GM19467 (cell line): Measurements from ENCODE around the gene RAB33A.

Source experiments
- ATAC-seq: cut with Tn5 transposase; IDR thresholded peaks from one replicate; pipeline ENCODE4 v1.9.1; 2021; ENCODE audit warnings: mild to moderate bottlenecking, moderate library complexity; ENCODE audit not compliant: unreplicated experiment

The RAB33A gene

DNA sequence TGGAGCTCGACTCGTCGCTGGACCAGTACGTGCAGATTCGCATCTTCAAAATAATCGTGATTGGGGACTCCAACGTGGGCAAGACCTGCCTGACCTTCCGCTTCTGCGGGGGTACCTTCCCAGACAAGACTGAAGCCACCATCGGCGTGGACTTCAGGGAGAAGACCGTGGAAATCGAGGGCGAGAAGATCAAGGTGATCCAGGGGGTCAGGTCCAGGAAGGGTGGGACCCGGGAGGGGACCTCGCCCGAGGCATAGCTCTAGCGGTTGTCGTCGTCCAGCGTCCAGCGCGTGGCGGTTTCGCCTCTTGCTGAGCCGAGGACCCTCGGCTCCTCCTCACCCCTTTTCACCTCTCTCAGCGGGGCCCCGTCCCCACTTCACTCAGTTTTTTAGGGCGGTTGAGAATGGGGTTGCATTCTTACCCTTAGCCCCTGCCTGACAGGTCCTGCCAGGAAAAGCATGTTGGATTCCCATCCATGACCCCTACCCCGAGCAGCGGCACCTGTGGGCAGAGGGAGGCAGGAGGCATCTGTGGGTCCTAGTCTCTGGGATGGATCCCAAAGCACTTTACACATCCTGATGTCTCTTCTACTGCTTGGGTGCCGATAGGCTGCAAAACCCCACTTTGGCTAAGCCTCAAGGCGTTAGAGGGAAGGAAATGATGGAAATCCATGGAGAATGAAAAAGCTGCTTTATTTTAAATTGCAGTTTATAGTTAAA is 524 bp downstream of the RAB33A start:
- no peak for ATAC-seq

DNA sequence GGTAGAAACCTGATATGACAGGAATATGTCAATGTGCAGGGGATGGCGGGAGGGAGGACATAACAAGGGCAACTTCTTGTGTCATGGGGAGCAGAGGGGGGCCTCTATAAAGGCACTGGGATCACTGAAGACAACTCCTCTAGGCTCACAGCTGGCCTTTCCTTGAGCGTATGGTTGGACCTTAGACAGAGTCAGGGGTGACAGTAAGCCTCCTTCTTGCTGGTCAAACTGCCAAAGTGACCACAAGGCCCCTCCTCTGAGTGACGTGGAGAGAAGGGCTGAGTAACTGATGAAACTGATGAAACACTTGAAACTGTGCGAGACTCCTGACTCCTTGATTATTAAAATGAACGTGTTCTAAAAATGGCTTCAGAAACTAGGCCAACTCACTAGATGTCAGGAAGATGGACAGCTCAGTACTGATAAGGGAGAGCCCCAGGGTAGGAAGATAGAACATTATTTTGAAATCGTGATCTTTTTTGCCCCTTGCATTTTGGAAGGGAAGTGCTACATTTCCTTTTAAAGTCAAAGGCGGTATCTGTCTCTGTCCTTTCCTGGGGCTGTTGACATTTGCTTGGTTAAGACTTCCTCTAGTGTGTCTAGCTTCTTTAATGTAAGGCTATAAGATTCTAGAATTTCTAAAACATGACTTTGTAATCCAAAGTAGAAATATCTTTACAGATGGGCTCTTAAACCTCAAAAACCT is 1.6 kb downstream of the RAB33A start:
- peak; percentile 37 for ATAC-seq

DNA sequence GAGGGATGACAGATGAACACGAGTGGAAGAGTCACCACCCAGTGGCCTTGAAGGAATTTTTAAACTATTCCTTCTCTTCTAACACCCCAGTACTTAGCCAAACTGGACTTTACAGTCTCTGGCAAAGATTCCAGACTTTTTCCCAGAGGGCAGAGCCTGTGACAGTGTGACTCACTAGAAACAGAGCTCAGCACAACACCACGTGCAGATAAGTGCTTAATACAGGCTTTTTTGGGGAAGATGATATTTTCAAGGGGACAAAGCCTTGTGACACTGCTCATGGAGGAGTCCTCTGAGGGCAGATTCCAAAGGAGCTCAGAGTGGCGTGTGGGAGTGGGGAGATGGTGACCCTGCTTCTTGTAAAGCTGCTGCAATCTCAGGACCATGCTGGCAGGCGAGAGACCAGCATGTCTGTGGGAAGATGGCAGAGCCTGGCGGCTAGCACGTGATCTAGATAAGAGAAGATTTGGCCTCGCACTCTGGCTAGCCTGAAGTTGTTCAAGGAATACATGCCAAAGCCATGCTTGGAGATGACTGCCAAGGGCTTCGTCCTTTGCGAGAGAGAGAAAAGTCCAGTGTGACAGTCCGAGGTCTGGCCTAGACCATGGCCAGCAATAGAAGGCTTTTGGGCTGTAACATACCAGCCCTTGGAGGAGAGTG is 2.4 kb downstream of the RAB33A start:
- ATAC-seq, result no peak

DNA sequence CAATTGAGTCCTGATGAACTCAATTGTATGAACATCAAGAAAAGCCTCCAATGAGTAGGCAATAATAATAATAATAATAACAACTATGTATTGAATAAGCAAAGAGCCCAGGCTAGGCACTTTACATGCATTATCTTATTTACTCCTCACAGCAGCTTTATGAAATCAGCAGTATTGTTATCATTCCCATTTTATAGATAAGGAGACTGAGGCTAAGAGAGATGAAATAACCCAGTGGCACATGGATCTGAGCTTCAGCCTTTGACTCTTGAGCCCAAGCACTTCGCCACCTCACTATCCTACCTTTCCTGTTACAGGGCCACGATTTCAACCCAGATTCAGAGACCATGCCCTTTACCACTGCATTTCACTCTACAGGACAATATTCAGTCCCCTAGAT is 3.2 kb downstream of the RAB33A start:
- no peak for ATAC-seq

DNA sequence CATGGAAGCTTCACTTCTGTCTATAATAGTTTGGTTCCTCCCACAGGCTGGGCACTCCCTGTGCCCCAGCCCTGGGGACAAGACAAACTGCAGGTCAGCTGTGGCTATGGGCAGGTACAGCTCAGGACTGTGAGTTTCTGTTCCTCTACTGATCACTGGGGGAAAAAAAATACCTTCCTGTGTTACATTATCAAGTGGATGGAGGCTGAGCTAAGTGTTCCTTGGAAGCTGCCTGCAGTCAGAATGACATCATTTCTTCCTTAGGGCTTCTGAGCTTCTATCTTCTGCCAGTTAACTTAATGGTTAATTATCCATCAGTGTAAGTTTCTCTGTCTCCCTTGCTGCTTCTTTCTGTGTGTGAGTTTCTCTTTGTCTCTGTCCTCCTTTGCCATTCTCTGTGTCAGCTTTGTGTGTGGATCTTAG is 4.6 kb downstream of the RAB33A start:
- ATAC-seq, result peak; percentile 74

DNA sequence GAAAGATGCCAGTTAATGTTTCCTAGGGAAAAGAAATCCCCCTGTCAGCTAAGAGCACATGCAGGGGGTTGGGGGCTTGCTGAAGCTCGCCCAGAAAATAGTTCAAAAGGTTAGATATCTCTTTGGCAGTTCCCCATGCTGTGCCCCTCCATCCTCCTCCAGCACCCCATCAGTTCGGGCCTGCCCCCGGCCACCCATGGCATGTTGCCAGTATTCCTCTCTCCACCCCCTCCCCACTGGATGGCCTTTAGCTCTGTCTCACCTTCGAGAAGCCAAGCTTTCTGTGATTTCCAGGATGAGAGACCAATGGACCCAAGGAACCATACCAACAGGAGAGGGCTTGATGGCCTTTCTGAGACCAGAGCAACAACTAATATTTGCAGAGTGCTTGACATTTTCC is 5.2 kb downstream of the RAB33A start:
- no peak for ATAC-seq

DNA sequence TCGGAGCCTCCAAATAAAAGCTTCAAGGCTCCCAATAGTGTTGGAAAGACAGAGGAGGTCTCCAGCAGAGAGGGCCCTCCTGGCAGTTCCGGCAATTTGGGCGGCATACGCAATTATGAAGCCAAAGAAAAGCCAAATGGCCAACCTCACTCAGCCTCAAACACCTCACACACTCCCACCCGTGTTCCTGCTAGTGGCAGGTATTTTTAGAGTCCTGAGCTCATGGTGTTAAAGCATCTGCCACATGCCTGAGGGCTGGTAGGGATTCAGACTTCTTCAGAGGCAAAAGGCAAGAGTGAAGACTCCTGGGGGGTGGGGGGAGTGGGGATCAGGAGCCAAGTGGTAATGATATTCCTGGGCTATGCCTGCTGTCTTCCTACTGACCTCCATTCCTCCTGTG is 7.4 kb downstream of the RAB33A start:
- ATAC-seq, result no peak

DNA sequence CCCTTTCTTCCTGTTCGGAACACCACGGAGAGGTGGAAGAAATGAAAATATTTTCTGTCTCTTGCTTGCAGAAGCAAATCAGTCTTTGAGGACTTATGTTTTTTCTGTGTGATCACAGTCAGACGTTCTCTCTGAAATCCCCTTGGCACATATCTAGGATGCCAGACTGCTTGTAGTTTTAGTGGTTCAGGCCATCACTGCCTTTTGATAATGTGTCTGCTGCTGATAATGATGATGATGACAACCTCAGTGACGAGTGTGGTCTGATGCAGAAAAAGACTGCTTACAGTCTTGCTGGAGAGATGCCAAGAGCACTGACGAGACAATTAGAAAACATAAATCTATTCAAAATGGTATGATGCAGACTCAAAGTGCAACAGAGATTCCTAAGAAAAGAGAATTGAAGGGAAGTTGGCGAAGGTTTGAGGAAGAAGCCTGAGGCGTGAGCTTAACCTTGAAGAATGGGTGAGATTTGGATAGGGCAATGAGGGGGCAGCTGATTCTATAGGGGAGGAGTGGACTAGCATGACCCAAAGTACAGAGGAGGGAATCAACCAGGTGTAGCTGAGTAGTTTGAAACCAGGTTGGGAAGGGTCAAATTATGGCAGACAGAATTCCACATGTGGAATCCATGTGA is 7.9 kb downstream of the RAB33A start:
- no peak for ATAC-seq

DNA sequence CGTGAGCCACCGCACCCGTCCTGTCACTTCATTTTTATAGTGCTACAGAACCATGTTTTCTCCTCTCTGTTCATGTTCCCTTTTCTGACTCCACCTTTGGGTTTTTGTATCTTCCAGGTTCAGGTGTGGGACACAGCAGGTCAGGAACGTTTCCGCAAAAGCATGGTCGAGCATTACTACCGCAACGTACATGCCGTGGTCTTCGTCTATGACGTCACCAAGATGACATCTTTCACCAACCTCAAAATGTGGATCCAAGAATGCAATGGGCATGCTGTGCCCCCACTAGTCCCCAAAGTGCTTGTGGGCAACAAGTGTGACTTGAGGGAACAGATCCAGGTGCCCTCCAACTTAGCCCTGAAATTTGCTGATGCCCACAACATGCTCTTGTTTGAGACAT is 12.4 kb downstream of the RAB33A start:
- ATAC-seq, result no peak

DNA sequence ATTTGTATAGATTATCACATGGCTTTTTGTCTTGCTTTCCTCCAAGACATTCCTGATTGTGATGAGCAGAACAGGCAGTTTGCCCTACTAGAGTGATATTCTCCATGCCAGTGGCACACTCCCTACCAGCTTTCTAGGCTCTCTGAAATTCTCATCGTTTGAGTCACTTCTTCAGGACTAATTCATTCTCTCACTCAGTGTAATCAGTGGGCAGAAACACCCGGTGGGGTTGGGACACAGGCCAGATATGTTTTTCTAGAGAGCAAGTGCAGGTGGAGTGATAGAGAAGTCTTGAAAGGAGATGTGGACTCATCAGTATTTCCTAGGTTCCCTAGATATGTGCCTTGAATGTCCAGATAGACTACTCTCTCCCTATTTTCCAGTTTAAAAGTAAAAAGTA is 13.1 kb downstream of the RAB33A start:
- no peak for ATAC-seq

DNA sequence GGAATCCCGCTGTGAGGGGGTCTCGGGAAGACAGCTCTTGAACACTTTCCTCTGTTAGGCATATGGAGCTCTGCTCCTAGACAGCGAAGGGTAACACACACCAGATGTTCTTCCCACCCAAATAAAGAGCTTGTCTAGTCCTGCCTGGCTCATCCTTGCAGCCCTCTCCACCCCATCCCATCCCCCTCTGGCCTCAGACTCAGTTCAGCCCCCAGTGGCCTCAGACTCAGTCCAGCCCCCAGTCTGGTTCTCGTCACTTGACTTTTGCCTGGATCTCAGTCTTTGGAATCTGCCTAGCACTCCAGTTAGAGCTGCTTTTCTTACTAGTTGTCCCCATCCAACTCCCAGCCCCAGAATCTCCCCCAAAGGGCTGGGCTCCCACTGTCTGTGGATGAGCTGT is 14.9 kb downstream of the RAB33A start:
- no peak for ATAC-seq

DNA sequence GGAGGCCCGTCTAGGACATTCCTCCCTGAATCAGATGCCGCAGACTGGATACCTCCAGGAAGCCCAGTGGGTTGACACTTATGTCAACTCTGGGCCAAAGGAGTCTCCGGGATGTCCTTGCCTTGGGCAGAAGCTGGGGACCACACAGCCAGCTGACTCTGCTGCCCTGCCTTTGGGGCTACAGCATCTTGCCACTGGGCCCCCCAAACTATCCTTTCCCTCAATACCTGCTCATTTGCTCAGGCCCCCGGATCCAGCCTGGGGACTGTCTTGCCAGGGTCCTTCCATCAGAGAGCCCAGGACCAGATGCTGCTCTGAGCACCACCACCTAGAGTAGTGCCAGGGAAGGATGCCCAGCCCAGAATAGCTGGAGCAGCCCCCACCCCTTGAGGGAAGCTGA is 19.0 kb downstream of the RAB33A start:
- no peak for ATAC-seq

DNA sequence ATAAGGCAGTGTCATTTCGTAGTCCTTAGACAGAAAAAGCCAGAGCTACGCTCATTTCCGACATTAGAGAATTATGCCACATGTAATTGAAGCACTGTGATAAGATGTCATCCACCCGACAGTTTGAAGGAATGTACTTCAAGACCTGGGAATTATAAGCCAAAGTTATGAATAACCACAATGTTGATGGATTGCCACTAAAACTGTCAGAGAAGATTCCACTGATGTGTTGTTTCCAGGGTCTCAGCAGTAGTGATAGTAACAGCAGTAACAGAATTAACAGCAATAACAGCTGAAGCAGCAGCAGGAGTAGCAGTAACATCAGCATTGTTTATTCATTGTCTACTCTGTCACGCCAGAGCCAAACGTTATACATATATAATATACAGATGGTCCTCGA is 24.7 kb downstream of the RAB33A start:
- no peak for ATAC-seq

DNA sequence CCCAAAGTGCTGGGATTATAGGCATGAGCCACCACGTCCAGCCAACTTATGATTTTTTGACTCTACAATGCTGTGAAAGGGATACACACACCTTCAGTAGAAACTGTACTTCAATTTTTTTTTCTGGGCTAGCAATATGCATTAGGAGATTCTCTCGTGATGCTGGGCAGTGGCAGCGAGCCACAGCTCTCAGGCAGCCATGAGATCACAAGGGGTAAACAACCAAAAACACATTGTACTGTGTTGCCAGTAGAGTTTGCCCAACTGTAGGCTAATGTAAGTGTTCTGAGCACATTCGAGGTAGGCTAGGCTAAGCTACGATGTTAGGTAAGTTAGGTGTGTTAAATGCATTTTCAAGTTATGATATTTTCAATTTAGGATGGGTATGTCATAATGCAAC is 25.7 kb downstream of the RAB33A start:
- ATAC-seq, result no peak

DNA sequence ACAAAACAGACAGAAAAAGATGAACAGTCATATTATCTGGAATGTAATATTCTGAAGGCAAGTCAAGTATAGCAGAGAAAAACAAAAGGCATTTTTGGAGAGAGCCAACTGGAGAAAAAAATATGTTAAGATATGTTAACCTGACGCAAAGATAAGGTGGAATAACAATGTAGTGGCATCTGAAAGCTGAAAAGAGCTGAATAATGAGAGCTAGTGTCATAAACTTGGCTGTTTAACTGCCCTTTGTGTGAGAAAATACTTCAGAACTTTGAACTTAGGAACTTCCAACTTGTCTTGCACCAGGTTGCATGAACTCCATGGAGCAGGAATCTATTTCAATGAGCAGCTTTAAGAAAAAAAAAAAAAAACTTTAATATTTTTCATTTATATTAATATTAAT is 32.9 kb downstream of the RAB33A start:
- no peak for ATAC-seq

DNA sequence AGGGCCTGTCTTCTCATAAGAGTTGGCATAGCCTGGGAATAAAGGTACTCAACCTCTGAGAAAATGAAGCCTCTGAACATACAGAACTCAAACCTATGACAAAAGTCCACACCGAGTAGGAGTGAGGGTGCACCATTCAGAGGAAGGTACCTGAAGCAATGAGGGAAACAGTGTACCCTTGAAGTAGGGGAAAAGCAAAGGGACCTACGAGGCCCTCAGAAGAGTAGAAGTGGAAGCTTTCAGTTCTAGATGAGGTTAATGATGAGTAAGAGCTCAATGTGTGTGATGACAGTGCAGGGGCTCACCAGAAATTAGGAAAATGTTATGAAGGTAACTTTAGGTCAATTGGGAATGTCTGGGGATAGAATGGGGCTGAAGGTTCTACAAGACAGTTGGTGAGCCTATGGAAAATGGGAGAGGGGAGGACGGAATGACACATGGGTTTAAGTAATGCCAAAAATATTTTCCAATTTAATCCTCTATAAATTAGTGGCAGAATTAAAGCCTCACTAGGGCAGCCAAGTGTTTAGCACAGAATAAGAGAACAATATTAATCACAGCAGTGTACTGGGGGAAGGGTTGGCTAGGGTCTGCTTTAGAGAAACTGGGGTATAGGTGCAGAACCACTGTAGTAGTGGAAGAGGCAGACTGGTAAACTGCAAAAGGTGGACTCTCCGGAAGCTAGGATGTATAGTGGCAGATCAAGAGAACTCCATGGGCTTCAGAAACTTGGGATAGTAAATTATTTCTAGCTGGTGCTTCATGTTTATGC is 39.8 kb downstream of the RAB33A start:
- no peak for ATAC-seq

DNA sequence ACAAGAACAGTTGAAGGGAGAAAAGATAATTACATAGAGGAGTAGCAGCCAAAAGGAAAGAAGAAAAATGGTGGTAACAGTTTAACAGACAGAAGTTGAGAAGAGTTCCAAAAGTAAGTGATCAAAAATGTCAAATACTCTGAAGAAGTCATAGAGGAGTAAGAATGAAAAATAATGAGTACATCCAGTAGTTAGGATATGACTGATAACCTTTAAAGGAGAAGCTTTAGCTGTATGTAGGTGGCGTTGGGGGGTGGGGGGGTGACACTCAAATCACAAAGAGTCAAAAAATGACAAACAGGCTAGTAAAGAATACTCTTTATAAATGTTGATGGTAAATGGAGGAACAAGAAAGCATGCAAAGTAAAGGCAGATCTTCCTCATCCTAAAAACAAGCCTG is 40.6 kb downstream of the RAB33A start:
- no peak for ATAC-seq

DNA sequence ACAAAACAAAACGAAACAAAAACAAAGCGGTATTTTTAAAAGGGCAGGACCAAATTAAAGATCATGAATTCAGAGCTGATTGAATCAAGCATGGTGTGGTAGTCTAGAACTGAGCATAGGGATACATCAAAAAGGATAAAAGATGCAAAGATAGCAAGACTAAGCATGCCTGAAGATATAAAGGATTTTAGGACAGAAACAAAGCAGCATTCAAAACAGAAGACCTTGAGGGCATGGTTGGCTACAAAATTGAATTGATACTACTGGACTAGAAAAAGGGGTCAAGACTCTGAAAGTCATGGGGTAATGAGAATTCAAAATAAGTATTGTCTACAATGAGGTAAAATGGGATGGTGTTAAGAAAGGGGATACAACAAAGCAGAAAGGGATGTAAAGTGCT is 41.6 kb downstream of the RAB33A start:
- no peak for ATAC-seq

DNA sequence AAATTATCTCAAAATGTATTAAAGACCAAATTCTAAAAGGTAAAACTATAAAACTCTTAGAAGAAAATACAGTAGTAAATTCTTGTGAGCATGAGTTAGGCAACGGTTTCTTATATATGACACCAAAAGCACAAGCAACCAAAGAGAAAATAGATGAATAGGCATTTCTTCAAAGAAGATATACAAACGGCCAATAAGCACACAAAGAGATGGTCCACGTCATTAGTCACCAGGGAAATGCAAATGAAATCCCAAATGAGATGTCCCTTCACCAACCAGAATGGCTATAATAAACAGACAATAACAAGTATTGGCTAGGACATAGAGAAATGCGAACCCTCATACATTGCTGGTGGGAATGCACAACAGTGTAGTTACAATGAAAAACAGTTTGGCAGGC is 44.6 kb downstream of the RAB33A start:
- no peak for ATAC-seq

DNA sequence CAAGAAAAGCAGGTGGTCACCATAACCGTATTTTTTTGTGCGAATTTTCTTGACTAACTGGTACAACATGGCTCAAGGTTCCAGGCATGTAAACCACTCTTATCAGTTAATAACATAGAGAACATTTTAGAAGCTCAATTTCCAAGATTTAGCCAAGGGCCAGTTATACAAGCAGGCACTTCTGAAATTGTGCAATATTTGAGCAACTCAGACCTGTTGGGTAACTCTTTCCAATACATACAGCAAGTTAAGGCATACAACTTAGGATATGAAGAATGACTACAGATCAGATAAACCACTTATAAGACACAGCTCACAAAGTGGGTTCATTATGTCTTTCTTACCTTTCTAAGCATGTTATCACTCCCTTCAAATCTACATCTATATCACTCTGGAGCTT is 53.0 kb downstream of the RAB33A start:
- ATAC-seq, result no peak

DNA sequence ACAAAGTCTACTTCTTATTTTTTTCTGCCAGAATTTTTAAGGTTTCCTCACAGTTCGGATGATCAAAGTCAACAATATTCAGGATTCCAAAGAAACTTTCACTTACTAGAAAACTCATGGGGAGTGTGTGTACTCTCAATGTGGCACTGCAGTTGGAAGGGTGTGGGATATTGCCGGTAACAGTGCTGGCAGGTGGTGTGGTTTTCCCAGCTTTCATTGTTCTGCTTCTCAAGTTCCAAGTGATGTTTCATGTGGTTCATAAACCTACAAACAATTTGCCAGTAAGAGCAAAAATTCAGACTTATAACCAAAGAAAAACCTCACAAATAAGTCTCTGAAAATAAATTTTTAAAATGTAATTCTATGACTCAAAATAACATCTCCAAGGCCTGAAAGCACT is 57.1 kb downstream of the RAB33A start:
- no peak for ATAC-seq
